GM18868 (cell line): ENCODE data around the gene OSBPL3.

ENCODE experiments used
- ATAC-seq: cut with Tn5 transposase; IDR thresholded peaks from one replicate; pipeline ENCODE4 v1.9.1; 2021; ENCODE audit warnings: mild to moderate bottlenecking, moderate library complexity; ENCODE audit not compliant: unreplicated experiment

Gene OSBPL3

DNA sequence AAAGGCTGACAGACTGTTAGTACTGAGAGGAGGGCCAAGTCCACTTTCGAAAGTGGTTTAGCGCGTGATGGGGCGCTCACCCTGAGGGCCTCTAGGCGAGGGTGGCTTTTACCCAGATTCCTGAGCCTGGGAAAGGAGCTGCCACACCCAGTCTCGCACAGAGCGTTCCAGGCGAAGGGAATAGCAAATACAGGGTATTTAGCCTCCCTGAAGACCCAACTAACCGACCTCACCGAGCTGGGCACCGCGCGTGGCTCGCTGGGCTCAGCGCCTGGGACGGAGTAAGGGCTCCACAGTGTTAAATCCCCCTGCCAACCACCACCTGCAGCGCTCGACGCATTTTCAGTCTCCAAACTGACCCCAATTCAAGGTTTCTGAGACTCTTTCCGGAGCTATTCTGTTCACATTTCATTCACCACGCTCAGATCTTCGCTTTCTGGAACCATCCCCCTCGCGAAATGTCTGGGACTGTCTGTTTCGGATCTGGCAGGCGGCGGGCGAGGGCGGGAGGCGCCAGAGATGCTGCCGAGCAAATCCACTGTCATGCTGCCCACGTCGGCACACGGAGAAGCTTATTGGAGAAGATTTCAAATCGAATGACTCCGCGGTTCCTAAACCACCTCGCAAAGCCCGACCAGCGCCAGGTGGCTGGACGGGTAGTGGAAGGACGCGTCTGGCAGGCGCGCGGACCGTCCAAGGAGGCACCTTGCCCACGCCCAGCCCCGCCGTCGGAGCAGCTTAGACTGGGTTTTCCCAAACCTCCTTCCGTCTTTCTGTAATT is 1.4 kb upstream of the OSBPL3 start:
- no peak for ATAC-seq

DNA sequence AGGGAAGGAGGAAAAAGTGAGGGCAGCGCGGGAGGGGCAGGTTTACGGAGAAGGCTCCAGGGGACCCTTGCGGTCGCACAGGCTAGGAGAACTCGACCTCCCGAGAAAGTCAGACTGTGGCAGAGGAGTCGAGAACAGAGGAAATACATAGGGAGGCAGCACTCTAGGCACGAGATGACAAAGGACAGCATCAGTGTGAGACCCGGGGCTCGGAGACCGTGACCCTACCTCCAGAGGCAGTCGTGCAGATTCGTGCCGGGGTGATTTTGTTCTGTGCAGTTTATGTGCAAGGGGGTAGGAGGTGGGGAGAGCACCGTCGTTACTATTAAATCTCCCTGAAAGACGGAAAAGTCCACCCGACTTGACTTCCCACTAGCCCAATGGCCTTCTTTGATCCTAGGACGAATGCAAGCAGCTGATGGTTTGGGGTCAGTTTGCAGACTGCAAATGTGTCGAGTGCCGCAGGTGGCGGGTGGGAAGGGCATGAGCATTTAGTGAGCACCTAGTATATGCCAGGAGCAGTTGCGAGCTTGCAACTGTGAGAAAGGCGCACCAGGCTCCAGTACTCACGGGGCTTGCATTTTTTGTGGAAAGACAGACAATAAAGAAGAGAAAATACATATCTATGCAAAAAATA is 674 bp upstream of the OSBPL3 start:
- ATAC-seq = peak; percentile 9

DNA sequence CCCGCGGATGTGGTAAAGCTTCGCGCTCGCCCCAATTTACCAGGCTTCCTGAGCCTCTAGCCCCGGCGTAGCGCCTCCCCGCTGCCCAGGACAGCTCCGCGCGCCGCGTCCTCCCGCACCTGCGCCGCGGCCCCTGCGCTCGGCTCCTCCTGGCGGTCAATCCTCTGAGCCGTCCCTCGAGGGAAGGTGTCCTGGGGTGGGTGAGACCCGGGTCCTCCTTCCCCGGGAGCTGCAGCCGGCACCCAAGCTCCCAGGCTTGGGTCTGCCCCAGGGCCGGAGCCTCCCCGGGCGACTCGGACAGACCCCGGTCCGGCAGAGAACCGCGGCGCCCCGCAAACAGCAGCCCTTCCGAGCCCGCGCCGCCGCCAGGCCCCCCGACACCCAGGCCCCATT is 512 bp downstream of the OSBPL3 start:
- peak; percentile 51 for ATAC-seq

DNA sequence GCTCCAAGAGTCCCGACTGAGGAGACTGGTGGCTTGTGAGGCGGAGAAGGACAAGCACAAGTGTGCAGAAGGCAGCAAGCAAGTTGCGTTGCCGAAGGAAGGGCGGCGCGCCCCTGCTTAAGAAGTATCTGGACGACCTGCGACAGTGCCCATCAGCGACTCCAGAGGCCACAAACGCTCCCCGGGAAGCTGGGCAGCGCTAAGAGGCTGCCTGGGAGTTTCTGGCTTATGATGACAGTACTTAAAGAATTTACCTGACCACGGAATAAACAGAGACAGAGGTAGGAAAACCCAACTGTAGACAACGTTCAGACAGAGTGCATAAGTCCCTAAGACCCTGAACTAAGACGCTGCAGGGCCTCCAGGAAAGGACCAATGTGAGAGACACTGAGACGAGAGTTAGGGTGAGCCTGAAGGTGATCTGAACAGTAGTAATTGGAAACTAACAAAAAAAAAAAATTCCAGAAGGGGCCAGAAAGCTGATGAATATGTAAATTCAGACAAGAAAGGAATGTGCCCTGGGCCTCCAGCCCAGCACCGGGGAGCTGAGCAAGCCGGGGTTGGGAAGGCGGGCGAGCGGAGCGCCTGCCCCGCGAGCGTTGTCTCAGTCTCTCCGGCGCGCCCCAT is 1.0 kb downstream of the OSBPL3 start:
- ATAC-seq = peak; percentile 2

DNA sequence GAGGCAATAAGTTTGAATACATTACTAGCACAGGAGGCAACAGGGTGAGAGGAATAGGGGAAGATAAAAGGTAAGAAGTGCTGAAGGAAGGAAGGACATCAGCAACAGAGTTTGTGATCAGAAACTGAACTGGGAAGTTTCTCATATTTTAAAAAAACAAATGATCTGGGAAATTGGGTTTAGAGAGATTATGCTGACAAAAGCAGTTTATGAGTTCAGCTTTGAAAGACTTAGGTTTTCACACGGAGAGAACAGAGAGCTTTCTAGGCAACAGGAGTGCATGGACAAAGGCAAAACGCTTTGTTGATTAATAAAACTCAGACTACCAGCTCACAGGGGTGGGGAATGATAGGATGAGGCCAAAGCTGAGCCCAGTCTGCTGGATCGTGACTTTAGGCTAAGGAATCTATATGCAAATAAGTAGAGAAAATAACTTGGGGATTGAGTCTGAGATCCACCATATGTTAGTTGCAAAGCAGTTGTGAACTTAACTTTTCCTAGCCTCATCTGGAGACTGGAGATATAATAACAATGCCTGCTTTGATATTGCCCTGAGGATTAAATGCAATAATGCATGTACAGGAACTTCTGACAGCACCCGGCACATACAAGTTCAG is 4.2 kb downstream of the OSBPL3 start:
- no peak for ATAC-seq

DNA sequence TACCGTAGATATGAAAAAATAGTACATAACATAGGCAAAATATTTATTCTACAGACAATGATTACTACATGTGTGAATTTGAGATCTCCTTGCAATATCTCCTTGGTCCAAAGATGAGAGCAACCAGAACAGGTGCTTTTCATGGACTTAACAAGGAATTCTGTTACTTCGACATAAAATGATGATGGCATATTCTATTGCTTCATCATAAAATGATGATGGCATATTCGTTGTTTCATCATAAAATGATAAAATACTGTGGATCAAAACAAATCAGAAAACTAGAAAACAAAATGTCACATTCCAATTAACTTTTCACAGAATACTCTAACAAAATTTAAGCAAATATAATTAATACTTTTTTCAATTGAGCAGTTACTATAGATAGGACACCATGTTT is 4.8 kb downstream of the OSBPL3 start:
- ATAC-seq = no peak

DNA sequence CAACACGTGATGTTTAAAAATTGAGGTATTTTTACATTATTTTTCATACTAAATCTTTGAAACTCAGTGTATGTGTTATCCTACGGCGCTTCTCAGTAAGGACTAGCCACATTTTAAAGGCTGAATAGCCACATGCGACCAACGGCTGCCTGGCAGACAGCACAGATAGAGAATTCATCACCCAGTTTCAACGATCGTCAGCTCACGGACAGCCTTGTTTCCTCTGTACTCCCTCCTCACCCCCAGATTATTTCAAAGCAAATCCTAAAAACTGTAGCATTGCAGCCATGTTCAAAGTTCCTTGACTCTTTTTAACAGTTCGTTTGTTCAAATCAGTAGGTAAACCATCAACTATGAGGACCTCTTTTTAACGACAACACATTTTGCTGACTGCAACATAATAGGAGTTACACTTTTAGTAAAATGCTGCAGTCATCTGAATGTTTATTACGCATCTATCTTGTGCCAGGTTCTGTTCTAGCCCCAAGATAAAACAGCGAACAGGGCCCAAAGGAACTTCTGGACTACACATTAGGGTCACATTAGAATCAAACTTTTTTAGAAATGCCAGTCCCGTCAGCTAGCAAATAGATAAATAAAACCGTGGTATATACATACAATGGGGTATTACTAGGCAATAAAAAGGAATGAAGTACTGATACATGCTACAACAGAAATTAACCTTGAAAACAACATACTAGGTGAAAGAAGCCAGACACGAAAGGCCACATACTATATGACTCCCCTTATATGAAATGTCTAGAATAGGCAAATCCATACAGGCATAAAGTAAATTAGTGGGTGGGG is 5.7 kb downstream of the OSBPL3 start:
- ATAC-seq = no peak

DNA sequence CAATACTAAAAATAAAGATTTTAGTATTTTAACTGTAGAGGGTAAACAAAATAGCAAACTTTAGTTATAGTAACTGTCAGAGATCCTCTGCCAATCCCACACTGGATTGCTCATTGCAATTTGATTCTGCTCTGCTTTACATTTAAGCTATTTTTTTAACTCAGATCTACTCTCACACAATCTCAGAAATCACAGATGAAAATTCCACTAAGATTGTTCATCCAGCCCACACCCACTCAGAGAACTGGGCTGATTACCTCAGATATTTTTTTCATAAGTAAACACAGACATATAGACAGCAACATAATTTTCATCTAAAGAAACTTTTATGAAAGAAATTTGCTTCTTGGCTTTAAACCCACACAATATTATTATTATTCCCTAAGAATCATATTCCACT is 7.0 kb downstream of the OSBPL3 start:
- ATAC-seq = no peak

DNA sequence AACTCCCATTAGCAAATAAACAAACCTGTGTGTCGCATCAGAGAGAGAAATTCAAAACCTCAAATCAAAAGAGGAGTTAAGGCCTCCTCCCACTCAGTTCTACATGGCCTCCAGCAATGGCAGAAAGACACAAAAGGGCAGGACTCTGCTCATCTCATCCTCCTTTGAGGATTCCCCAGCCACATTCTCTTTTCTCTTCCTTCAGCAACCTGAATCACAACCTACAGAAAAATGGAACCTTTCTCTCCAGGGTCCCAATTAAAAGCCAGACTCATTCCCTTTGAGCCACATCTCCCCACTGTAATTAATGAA is 7.9 kb downstream of the OSBPL3 start:
- no peak for ATAC-seq

DNA sequence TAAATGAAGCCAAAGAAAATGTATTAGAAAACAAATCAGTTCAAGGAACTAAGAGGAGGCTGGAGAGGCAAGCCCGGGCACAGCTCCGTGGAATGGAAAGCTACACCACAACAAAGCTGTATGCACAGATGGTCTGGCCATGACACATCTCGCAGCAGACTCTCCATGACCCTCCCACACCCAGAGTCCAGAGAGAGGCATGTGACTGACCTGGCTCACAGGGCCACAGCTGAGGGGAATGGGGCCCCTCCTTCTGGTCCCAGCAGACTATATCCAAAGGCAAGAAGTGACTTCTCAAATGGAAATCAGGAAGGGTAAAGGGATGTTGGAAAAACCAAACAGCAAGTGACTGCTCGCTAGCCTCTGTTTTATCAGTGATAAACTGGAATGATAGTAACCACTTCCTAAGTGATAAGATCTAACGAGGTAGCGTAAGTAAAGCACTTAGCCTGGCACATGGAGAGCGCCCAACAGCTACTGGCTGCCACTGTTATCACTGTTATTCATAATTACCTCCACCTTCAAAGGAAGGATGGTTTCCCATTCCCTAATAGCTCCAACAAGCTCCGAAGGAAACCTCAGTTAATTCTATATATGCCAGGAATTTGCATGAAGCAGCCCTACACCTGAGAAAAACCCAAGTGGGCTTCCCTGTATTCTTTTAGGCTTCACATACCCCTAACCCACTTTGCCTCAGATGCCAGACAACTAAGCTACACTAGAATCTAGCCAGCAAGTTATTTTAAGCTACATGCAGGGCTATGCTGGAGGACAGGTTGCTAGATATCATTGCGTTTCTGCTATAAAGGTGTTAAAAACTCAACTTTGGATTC is 8.4 kb downstream of the OSBPL3 start:
- no peak for ATAC-seq

DNA sequence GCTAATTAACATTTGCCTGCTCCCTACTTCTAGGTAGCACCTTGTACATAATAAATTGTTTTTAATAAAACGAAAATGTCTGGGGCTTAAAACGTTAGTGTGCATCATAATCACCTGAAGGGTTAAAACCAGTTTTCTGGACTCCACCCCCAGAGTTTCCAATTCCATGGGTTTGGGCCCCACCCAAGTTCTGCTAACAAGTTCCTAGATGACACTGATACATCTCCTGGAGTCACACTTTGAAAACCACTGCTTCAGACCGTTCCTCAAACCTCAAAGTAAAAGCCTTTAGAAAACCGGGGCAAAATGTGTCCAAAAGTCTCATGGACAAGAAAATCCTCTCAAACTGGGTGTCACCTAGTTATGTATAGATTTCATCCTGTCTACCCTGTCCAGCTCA is 9.3 kb downstream of the OSBPL3 start:
- ATAC-seq = no peak

DNA sequence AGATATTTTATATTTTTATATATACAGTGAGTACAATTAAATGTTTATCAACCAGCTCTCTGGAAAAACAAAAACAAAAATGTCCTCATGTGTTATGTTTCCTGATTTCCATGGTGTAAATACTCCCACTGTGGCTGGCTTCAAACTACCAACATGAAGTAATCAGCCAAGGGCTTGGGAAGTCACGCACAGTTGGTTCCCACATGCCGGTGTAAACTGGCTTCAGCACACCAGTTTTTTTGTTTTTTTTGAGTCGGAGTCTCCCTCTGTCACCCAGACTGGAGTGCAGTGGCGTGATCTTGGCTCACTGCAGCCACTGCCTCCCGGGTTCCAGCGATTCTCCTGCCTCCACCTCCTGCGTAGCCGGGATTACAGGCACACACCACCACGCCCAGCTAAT is 11.8 kb downstream of the OSBPL3 start:
- no peak for ATAC-seq

DNA sequence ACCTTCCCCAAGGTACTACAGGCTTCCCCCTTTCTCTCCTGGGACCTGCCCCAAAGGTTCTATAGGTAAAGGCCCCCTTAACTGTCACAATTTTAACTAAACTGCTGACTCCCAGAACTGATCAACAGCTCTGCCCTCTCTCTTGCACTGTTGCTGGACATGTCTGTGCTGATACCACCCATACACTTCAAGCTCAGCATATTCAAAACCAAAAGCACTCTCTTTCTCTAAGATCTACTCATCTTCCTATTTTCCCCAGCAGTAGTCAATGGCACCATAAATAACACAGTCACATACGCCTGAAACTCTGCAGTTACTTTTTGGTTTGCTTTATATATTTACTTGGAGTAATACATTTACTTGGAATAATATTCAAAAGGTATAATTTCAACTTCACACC is 12.3 kb downstream of the OSBPL3 start:
- ATAC-seq = no peak

DNA sequence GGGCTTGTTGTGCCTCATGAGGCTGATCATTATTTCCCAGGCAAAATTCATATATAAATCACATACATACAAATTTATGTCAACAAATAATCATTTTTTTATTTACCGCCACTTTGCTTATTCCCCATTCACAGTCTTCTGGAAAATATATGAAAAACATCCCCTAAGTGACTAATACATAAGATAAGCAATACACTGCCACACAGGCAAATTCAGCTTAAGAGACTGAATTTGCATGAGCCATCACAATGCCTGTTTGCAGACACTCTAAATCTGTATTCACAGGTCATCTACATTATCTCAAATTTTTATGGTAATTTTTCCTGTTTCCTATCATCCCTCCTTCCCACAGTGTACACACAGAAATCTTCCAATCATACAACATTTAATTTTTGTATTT is 13.2 kb downstream of the OSBPL3 start:
- ATAC-seq = no peak

DNA sequence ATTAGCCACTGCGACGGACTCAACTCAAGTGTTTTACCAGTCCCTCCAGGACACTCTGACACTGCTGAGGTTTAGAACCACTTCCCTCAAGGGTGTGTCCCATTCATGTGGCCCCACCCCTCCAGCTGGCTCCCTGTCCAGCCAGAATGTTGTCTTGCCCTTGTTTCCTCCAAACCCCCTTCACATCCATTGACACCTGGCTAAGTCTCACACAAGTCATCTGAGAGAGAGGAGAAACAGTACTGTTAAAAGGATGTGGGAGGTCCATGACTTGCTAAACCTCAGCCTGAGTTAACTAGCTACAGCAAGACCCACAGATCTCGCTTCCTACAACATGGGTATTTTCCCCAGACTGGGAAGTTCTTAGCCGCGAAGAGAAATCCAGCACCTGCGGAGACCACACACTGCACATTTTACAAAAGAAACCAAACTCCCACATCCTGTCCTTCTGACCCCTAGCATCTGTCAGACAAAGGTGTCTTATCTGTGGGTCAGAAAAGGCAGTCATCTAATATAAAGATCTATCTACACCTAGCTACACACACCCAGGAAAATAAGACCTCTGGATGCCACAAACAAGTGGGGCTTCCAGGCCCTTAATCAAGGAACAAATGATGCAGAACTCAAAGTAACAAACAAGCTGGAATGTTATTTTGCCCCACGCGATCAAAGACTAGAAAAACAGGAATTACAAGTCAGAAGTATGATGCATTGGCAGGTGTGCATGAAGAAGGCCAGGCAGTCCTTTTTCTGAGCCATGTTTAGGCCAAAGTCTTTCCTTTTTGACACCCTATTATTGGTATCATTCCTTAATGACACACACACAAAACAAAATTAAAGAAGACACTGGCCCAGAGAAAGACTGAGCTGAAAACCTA is 13.9 kb downstream of the OSBPL3 start:
- peak; percentile 77 for ATAC-seq

DNA sequence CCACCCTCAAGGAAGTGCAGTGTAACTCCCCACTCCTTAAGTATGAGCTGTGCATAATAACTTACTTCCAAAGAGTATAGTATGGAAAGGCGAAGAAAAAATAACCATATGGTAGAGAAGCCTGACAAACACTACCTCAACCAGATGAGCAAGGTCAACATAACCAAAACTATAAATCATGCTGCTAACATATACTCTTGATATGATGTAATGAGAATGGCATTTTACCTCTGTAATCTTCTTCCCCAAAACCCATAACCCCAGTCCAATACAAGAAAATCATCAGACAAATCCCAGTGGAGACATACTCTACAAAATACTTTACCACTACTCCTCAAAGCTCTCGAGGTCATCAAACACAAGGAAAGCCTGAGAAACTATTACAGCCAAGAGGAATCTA is 15.8 kb downstream of the OSBPL3 start:
- no peak for ATAC-seq

DNA sequence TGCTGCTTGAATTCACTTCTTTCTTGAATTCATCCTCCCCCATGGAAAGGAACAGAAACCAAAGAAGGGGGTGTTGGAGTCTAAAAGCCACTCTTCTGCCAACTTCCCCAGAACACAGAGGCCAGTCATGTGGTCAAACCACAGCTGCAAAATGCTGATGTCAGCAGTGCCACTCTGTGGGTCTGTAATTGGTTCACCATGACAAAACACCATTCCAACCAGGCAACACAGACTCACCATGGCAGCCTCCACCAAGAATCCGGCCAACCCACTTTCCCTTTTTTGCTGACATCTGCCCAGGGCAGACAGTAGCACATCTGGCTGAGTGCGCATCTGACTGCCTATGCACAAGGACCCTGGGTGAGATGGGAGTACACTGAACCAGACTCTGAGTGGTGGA is 16.8 kb downstream of the OSBPL3 start:
- ATAC-seq = peak; percentile 45

DNA sequence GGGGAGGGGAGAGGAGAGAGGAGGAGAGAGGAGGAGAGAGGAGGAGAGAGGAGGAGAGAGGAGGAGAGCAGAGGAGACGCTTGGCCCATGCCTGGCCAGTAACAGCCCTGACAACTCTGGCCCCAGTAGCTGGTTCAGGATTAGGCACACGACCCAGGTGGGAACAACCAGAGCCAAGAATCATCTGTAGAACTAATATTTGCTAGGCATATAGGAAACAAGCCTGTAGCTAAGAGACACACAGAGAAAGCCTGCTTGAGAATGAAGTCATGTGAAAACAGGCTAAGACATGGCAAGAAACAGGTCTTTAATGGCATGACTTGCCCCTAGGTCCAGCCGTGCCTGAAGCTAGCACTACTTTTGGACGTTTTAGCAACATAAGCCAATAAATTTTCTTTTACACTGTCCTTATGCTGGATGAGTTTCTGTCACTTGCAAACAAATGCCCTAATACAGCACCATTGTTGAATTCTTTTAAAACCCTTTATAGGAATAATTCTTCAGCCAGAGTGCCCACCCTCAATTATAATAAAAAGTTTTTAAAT is 17.5 kb downstream of the OSBPL3 start:
- no peak for ATAC-seq
